ENCODE results near the gene PLXNB2.

Gene PLXNB2

GRCh38 chr22:50244420-50245213 lies 62.8 kb downstream of the PLXNB2 start, which contains the start of gene TUBGCP6:
Gene TUBGCP6 (minus strand): TSS chr22:50245023. CDS start chr22:50244459, 564 bp downstream.
- DNase-seq (ENCODE audit: low read depth): peak; percentile 96
- H3K4me3 ChIP-seq (ENCODE audit: low read length): peak within 1 kb of the TSS; percentile 94
- TF ChIP-seq, protein P1, sequence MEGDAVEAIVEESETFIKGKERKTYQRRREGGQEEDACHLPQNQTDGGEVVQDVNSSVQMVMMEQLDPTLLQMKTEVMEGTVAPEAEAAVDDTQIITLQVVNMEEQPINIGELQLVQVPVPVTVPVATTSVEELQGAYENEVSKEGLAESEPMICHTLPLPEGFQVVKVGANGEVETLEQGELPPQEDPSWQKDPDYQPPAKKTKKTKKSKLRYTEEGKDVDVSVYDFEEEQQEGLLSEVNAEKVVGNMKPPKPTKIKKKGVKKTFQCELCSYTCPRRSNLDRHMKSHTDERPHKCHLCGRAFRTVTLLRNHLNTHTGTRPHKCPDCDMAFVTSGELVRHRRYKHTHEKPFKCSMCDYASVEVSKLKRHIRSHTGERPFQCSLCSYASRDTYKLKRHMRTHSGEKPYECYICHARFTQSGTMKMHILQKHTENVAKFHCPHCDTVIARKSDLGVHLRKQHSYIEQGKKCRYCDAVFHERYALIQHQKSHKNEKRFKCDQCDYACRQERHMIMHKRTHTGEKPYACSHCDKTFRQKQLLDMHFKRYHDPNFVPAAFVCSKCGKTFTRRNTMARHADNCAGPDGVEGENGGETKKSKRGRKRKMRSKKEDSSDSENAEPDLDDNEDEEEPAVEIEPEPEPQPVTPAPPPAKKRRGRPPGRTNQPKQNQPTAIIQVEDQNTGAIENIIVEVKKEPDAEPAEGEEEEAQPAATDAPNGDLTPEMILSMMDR (IDR thresholded peaks at IDR 0.05; ENCODE audit: insufficient read depth, low read depth, low read length, missing control alignments): peak; percentile 26

GRCh38 chr22:50243685-50244419 lies 63.6 kb downstream of the PLXNB2 start:
- peak; percentile 17 for DNase-seq (ENCODE audit: low read depth)
- H3K4me3 ChIP-seq (ENCODE audit: low read length): peak overlapping the region; percentile 94
- TF ChIP-seq, protein P1 (IDR thresholded peaks at IDR 0.05; ENCODE audit: insufficient read depth, low read depth, low read length, missing control alignments): no peak

DNA sequence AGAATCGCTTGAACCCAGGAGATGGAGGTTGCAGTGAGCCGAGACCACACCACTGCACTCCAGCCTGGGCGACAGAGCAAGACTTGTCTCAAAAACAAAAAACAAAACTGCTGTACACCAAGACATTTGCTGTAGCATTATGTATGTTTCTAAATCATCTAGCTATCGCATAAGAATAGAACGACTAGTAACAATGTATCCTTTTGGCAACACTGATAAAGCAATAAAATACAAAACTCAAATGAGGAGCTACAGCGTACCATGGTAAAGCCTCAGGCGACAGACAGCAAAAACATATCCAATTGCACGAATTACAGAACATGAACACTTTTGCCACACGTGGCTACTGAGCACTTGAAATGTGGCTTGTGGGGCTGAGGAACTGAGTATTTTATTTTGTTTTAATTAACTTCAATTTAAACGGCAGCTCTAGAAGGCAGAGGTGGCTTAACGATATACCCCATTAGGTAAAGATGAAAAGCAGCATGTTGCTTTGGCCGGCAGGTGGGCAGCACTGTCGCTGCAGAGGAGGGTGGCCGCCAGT lies 65.0 kb downstream of the PLXNB2 start:
- no peak for DNase-seq (ENCODE audit: low read depth)

GRCh38 chr22:50238755-50239154 lies 68.7 kb downstream of the PLXNB2 start:
- TF ChIP-seq, protein P1 (IDR thresholded peaks at IDR 0.05; ENCODE audit: insufficient read depth, low read depth, low read length, missing control alignments): no peak
- no peak overlapping the region for H3K4me3 ChIP-seq (ENCODE audit: low read length)
- no peak for DNase-seq (ENCODE audit: low read depth)

More for the DNA sequence above, 65.0 kb downstream of the PLXNB2 start:
- H3K4me3 ChIP-seq (ENCODE audit: low read length): peak overlapping the region; percentile 94
- TF ChIP-seq, protein P1 (IDR thresholded peaks at IDR 0.05; ENCODE audit: insufficient read depth, low read depth, low read length, missing control alignments): no peak

DNA sequence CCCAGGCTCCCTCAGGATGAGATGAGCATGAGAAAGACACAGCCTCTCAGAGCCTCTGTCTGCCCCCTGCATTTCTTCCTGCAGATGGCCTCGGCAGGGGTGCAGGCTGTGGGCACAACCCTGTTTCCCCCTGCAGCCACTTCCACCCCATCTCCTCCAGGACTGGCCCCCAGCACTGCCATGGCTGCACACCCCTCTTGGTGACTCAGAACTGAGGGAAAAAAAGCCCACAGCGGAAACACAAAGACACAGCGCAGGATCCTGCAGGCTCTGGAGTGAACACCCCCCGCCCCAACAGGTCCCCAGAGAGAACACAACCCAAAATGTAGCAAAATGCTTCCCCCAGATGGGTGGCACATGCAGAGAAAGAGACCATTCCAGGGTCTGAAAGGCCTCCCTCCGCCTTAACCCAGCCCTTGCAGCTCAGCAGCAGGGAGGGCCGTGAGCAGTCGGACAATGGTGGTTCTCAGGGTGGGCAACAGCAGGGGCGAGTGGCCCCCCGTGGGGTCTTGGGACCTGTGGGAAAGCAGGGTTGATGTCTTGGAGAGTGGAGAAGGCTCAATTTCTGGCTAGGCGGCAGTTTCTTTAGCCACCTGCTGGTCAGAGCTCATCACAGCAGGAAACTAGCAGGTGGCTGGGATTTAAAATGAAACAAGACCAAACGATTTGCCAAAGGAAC lies 70.6 kb downstream of the PLXNB2 start:
- H3K4me3 ChIP-seq (ENCODE audit: low read length): no peak overlapping the region
- TF ChIP-seq, protein P1 (IDR thresholded peaks at IDR 0.05; ENCODE audit: insufficient read depth, low read depth, low read length, missing control alignments): peak; percentile 55
- peak; percentile 49 for DNase-seq (ENCODE audit: low read depth)

GRCh38 chr22:50233223-50233622 lies 74.2 kb downstream of the PLXNB2 start:
- TF ChIP-seq, protein P1 (IDR thresholded peaks at IDR 0.05; ENCODE audit: insufficient read depth, low read depth, low read length, missing control alignments): no peak
- DNase-seq (ENCODE audit: low read depth): no peak

More at GRCh38 chr22:50233223-50233622, 74.2 kb downstream of the PLXNB2 start:
- H3K4me3 ChIP-seq (ENCODE audit: low read length): no peak overlapping the region
